ENCODE measurements around the gene PHACTR2.

DNA sequence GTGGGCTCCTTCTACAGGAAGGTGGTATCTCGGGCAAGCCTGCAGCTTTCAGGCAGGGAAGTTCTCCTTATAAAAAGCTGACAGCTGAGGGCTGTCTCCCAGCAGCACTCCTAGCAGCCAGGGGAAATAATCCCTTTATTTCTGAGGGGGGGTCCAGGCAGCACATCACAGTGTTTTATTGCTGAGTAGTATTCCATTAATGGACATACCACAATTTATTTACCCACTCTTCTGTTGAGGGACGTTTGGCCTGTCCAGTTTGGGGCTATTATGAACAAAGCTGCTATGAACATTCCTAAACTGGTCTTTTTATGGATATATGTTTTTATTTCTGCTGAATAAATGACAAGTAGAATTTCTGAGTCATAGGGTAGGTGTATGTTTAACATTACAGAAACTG is 20.0 kb upstream of the PHACTR2 start:
- TF ChIP-seq, protein P1, sequence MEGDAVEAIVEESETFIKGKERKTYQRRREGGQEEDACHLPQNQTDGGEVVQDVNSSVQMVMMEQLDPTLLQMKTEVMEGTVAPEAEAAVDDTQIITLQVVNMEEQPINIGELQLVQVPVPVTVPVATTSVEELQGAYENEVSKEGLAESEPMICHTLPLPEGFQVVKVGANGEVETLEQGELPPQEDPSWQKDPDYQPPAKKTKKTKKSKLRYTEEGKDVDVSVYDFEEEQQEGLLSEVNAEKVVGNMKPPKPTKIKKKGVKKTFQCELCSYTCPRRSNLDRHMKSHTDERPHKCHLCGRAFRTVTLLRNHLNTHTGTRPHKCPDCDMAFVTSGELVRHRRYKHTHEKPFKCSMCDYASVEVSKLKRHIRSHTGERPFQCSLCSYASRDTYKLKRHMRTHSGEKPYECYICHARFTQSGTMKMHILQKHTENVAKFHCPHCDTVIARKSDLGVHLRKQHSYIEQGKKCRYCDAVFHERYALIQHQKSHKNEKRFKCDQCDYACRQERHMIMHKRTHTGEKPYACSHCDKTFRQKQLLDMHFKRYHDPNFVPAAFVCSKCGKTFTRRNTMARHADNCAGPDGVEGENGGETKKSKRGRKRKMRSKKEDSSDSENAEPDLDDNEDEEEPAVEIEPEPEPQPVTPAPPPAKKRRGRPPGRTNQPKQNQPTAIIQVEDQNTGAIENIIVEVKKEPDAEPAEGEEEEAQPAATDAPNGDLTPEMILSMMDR (IDR thresholded peaks at IDR 0.05) = no peak
- no peak for TF ChIP-seq POLR2A (IDR thresholded peaks at IDR 0.05)

All from body of pancreas (tissue), 4 donors.